Hypothalamus (tissue), 51 donors: ENCODE data around the gene SLC45A1.
"Not testable (repeated sequence)": the region's sequence is repeated elsewhere in the genome, so short reads cannot be mapped to it uniquely, and the experiment has no call there.

Experiments
- DNase-seq, 51 donors: peaks; one replicate each; lab custom pipeline; 2025; lab: John Stamatoyannopoulos, UW

SLC45A1 gene

GRCh38 chr1:8317647-8318381, at the start of gene SLC45A1:
TSS of gene SLC45A1 (plus strand) at chr1:8318114. CDS start at chr1:8324330, 6,216 bp downstream.
- DNase-seq = peak in 48 of 51 donors; percentile 12 to 88 (median 67)

GRCh38 chr1:8273036-8273435, 44.9 kb upstream of the SLC45A1 start:
- no peak for DNase-seq

GRCh38 chr1:8274352-8274751, 43.6 kb upstream of the SLC45A1 start:
- no peak for DNase-seq

- DNase-seq = no peak
These were observed 41.6 kb upstream of the SLC45A1 start for GRCh38 chr1:8276173-8276914.

GRCh38 chr1:8276932-8277331, 41.0 kb upstream of the SLC45A1 start:
- no peak for DNase-seq

- not testable (repeated sequence) for DNase-seq
These were observed 39.2 kb upstream of the SLC45A1 start for GRCh38 chr1:8278677-8279076.

- DNase-seq = peak in 11 of 51 donors; percentile 3 to 25 (median 12)
These were observed 35.9 kb upstream of the SLC45A1 start for GRCh38 chr1:8281843-8282509.

DNA sequence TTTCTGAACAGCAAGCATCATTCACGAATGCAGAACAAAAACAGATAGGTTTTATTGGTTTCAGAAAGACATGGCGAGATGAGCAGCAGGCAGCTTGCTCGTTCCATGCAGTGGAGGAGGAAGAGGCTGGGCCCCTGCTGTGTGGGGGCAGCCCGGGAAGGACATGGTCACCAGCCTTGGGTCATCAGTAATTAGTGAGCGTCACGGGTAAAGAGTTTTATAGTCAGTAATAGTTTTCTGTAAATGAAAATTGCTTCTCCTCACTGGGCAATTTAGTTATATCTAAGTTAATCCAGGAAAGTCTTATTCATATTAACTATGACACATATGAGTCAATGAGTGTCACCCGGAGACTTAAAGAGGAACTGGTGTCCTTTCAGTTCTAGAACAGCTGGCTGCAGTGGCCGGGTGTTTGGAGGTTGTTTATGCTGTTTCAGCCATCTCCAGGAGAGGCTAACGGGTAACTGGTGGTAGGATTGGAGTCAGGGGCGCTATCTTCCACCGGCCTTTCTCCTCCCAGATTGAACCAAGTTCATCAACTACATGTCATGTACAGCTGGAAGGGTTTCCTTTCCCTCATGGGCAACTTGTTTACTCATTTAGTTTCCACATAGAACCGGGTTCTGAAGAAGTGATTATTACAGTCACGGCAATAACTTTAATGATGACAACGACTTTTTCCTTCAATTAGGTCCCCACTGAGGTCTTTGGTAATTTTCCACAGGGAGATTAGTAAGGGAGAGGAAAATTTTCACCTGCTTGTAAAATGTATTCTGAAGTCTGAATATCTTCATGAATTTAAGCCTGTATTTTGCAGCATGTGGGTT, 34.6 kb upstream of the SLC45A1 start:
- DNase-seq = no peak

- DNase-seq = no peak
These were observed 33.8 kb upstream of the SLC45A1 start for GRCh38 chr1:8284127-8284526.

GRCh38 chr1:8285103-8285502, 32.8 kb upstream of the SLC45A1 start:
- DNase-seq = no peak

DNA sequence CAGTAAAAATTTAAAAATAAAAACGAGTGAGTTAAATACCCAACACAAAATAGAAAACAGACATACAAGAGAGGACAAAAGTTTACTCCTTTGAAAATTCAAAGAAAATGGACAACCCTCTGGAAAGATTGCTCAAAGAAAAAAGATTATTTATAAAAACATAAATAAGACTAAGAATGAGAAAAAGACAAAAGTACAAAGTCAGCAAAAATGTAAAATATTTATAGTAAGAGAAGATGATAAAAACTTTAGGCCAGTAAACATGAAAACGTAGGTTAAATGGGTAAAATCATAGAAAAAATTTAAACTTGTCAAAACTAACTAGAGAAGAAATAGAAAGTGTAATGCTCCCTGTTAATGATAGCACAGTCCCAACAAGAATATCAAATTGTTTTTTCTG, 31.9 kb upstream of the SLC45A1 start:
- no peak for DNase-seq

- no peak for DNase-seq
These were observed 24.8 kb upstream of the SLC45A1 start for GRCh38 chr1:8293118-8293517.

DNA sequence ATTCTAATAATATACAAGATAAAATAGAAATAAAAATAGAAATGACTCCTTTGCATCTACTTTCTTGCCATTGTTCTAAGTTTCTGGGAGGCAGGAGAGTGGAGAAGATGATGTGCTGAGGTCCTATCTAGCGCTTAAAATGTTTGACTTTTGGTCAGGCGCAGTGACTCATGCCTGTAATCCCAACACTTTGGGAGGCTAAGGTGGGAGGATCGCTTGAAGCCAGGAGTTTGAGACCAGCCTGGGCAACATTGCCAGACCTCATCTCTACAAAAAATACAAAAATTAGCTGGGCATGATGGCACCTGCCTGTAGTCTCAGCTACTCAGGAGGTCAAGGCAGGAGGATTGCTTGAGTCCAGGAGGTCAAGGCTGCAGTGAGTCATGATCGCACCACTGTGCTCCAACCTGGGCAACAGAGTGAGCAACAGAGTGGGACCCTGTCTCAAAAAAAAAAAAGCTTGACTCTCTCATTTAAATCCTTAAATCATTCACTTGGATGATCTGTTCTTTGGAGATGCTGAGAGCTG, 24.2 kb upstream of the SLC45A1 start:
- no peak for DNase-seq

DNA sequence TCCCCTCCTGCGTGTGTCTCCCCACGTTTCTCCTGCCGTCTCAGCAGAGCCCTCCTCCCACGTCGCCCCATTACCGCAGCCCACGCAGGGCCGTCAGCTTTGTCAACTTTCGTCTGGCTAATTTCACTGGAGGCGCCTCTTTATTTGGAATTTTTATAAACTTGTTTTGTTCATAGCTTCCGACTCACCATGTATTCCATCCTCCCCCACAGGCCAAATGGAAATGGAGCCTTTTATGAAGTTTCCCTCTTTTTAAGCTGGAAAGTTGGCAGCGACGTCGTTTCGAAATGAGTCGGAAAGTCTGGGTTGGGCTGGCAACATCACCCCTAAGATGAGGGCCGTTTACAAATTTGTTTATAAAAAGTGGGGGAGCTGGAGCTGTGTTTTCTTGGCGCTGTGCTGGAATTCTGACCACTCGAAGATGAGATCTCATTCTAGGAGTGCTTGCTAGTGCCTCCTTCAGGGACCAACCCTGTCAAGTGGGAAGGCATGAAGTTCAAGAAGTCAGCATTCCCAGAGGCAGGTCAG, 23.7 kb upstream of the SLC45A1 start:
- no peak for DNase-seq

DNA sequence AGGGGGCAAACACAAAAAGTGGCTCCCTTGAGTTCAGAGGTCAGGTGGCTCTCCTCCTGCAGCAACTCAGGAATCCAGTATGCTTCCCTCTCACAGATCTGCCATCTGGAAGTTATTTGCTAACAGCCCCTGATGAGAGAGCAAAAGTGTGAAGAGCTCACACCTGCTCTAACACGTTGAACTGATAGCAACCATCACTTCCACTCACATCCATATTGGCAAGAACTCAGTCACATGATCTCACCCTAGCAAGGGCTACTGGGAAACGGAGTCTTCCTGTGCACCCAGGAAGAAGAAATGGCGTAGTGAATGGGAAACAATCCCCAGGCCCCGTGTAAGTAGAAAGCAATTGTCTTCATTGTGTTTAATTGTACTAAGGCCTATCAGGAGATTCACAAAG, 20.7 kb upstream of the SLC45A1 start:
- DNase-seq = no peak

GRCh38 chr1:8299963-8300362, 18.0 kb upstream of the SLC45A1 start:
- DNase-seq = peak in 1 of 51 donors; percentile 6

- DNase-seq = peak in 11 of 51 donors; percentile 15 to 55 (median 23)
These were observed 15.6 kb upstream of the SLC45A1 start for GRCh38 chr1:8302081-8302956.

GRCh38 chr1:8303141-8303540, 14.8 kb upstream of the SLC45A1 start:
- DNase-seq = no peak

DNA sequence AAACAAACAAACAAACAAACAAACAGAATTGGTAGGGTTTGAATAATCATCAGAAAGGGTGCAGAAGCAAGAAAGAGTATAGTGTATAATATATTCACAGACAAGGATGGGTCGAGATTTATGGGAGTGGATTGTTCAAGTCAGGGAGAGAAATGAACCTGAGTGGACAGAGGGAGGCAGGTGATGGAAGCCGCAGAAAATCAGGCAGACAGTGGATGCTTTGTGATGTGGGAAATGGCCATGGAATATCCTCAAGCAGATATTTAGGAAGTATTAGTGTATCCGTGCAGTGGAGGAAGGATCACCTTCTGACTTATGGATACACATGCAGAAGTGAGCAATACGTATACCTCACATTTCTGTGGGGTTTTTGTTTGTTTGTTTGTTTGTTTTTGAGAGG, 14.0 kb upstream of the SLC45A1 start:
- no peak for DNase-seq
